CD4-positive, alpha-beta T cell treated with Interleukin-12 subunit alpha and Interleukin-12 subunit beta, for 1 hour (primary cell): ENCODE results near the gene ULK2.
"Not testable (repeated sequence)": the region's sequence is repeated elsewhere in the genome, so short reads cannot be mapped to it uniquely, and the experiment has no call there.

Experiments used
- DNase-seq: peaks from one replicate; pipeline ENCODE4 v3.0.0-alpha.2; 2020

ULK2 gene

GRCh38 chr17:19766016-19766415 is 101.7 kb downstream of the ULK2 start:
- no peak for DNase-seq

- not testable (repeated sequence) for DNase-seq
Observed at GRCh38 chr17:19763991-19764390, 103.7 kb downstream of the ULK2 start.

- no peak for DNase-seq
Observed at GRCh38 chr17:19763416-19763815, 104.3 kb downstream of the ULK2 start.

- peak; percentile 65 for DNase-seq
Observed at GRCh38 chr17:19762515-19762961, 105.2 kb downstream of the ULK2 start.

- no peak for DNase-seq
Observed at GRCh38 chr17:19760746-19761145, 107.0 kb downstream of the ULK2 start.

GRCh38 chr17:19759568-19760549 is 107.9 kb downstream of the ULK2 start:
- no peak for DNase-seq

- no peak for DNase-seq
Observed at GRCh38 chr17:19757536-19758180, 110.1 kb downstream of the ULK2 start.

- DNase-seq, result no peak
Observed at GRCh38 chr17:19756546-19756945, 111.2 kb downstream of the ULK2 start.

GRCh38 chr17:19755821-19756510 is 111.8 kb downstream of the ULK2 start:
- DNase-seq, result no peak

GRCh38 chr17:19755392-19755791 is 112.3 kb downstream of the ULK2 start:
- no peak for DNase-seq

- DNase-seq, result no peak
Observed at GRCh38 chr17:19753661-19754463, 113.9 kb downstream of the ULK2 start.

- DNase-seq, result no peak
Observed at GRCh38 chr17:19753051-19753509, 114.7 kb downstream of the ULK2 start.

- DNase-seq, result no peak
Observed at GRCh38 chr17:19752216-19753050, 115.3 kb downstream of the ULK2 start.

GRCh38 chr17:19750835-19751234 is 116.9 kb downstream of the ULK2 start:
- no peak for DNase-seq

GRCh38 chr17:19750020-19750572 is 117.6 kb downstream of the ULK2 start:
- DNase-seq, result no peak

GRCh38 chr17:19748807-19749193 is 118.9 kb downstream of the ULK2 start:
- DNase-seq, result no peak

- no peak for DNase-seq
Observed at GRCh38 chr17:19747829-19748806, 119.6 kb downstream of the ULK2 start, which contains the start of gene ALDH3A1. ALDH3A1 (minus strand) TSS chr17:19748298; CDS start chr17:19745129, 3,169 bp downstream.

- DNase-seq, result no peak
Observed at GRCh38 chr17:19747159-19747719, 120.5 kb downstream of the ULK2 start.

GRCh38 chr17:19746517-19746916 is 121.2 kb downstream of the ULK2 start:
- DNase-seq, result no peak
